GM20431 (cell line): ENCODE results near the gene GBP2.

ENCODE experiments used
- in situ Hi-C: fragments of 300-500 bp; cut with MseI, MboI; formaldehyde crosslinking; loops from one replicate; pipeline ENCODE4 v1.15.0; 2020; ENCODE audit warnings: low sequenced_read_pairs; ENCODE audit not compliant: unreplicated experiment

GBP2 gene, protein sequence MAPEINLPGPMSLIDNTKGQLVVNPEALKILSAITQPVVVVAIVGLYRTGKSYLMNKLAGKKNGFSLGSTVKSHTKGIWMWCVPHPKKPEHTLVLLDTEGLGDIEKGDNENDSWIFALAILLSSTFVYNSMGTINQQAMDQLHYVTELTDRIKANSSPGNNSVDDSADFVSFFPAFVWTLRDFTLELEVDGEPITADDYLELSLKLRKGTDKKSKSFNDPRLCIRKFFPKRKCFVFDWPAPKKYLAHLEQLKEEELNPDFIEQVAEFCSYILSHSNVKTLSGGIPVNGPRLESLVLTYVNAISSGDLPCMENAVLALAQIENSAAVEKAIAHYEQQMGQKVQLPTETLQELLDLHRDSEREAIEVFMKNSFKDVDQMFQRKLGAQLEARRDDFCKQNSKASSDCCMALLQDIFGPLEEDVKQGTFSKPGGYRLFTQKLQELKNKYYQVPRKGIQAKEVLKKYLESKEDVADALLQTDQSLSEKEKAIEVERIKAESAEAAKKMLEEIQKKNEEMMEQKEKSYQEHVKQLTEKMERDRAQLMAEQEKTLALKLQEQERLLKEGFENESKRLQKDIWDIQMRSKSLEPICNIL

DNA sequence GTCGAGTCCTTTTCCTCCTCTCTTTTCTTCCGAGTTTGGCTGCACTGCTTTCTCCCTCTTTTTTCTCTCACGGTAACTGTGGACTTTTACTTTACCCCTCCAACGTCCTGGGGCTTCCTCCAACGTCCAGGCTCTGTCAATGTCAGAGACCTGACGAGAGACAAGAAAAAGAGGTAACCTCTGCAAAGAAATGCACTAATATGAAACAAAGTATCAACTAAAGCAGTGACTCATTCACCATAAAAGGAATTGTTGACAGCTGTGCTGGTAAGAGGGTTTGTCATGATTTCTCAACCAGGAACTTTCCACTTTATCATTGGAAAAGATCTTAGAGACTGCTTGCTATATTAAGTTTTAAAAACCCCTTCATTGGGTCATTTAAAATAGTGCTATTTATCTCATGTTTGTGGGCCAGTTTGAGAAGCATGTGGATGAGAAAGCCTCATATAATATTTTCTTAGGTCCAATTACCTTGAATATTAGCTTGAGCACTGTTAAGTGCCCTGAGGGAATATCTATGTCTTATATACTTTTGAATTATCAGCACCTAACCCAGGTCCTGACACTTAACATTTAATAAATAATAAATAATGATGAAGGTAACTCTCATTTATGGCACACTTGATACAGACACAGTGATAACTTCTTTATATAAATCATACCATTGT lies at the start of gene GBP2:
Gene GBP2 (minus strand): TSS at position 202 of the 668 bp plus-strand sequence. CDS start 4,148 bp downstream, outside the sequence.
- in situ Hi-C loops = no loop called here

DNA sequence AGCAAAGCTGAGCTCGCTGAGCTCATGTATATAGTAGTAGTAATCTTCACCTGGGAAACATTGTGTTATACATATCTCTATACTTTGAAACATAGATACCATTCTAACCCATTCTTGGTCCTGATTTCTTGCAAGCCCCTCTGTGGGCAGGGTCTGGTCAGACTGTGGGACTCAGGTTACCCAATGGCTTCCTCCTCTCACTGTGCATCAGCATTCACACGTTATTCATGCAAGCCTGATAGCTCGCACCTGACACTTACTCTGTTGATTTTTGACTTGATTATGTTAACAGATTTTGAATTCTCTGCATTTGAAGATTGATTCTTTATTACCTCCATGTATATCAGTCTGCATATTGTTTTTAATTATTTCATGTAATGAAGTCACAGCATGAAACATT lies 48.6 kb upstream of the GBP2 start:
- in situ Hi-C loops = no loop called here

DNA sequence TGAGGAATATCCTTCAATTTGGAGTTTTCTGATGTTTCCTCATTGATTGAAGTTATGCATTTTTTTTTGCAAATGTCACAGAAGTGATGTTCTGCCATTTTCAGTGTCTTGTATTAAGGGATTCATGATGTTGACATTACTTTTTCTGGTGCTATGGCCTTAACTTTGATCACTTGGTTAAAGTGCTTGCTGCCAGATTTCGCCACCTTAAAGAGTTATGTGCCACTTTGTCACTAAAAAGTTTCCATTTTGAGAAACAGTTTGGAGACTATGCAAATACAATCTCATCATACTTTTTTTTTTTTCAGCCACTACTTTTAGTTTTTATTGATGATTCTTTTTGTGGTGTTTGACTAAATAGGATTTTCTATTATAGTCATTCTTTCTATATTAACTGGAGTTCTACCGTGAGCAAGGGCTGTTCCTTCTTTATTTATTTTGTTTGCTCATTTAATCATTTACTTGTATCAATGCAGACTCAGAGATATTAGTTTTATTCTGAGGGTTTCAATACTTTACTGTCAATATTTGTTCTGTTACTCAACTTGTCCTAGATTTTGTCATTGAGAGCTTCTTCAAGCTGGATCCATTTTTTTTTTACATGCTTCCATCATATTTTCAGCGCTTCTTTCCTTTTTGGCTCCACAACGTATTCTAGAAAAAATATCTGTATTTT lies 46.7 kb upstream of the GBP2 start:
- in situ Hi-C loops = no loop called here

DNA sequence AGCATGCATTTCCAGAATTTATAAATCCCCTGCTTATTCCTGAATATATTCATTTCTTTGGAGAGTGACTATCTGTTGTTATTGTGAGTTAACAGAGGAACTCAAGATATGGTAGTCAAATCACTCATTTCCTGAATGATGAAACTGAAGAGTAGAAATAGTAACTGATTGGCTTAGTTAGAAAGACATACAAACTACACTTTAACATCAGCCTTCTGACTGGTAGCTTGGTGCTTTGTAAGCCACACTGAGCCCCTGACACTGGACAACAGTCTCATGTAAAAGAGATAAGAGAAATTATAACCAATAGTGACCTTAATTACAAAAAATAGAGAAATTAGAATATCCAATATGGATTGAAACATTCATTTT lies 45.1 kb upstream of the GBP2 start:
- in situ Hi-C loops = no loop called here

DNA sequence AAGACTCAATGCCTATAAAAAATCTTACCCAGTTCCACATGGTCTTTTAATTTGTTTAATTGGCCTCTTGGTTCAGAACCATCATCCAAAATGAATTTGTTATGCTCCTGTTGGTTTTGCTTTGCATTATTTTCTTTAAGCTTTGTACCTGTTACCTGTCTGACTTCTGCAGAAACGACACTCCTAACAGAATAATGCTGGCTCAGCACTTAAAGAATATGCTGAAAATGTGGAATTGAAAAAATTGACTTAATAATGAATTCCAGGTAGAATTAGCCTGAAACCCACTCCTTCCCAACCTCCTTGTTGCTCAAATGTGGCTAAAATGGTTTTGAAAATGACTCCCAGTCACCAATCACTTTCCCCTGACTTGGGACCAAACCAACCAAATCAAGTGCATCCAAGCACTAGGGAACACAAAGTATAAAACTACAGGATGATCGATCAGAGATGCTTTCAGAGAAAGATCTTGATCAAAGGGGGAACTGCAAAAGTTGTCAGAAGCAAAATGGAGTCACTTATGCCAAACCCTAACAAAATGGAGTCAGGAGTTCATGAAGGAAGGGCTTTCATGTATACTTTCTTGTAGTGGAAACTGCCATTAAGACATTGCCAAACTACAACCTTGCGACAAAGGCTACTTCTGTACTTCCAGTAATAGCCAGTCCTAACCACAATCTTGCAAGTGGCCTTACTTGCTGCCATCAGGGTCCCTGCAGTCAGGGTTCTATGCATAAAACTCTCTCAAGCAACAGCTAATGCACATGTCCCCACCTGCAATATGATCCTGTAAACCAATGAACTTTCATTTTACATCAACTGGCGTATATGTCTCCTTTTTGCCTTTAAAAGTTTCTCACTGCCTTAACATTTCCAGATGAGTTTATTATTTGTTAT lies 44.5 kb upstream of the GBP2 start:
- in situ Hi-C loops = no loop called here

DNA sequence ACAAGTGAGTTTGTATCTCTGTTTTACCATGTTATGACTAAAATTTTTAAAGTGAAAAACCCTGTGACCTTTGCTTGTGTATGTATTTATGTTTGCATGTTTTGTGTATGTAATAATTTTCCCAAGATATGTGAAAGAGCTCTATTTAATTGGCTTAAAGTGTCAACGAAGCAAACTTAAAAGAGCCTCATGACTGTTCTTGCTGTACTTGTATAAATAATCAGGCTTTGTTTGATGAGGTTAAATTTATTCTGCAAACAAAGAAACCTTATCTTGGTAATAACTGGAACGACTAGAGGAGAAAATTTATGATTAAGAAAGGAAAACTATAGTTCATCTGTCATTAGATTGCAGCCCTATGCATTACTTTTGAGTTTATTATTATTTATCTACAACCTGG lies 43.3 kb upstream of the GBP2 start:
- in situ Hi-C loops = no loop called here

DNA sequence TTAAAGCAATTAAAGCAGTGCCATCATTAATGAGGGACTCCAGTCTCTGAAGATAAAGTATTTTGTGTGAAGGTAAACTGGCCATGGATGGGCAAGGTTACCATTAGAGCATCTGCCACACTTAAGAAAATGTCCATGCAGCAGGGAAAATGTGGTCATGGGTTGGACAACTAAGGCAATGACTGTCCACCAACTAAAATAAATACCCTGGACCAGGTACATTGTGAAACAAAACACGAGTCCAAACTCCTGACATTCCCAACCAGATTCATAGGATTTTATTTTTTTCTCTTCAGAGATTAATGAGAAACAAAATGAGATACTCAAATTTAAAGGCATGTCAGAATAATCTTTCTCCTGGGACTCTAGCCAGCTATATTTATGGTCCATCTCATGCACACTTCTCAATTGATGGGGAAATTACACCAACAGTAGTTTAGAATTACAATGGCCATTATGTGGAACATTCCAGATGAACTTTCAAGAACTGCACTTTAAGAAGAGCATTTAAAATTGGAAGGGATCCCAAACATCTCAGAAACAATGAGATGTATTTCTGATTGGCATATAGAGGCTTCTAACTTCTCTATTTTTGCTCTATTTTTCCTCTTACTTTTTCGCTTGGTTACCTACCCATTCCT lies 41.8 kb upstream of the GBP2 start:
- in situ Hi-C loops = no loop called here

DNA sequence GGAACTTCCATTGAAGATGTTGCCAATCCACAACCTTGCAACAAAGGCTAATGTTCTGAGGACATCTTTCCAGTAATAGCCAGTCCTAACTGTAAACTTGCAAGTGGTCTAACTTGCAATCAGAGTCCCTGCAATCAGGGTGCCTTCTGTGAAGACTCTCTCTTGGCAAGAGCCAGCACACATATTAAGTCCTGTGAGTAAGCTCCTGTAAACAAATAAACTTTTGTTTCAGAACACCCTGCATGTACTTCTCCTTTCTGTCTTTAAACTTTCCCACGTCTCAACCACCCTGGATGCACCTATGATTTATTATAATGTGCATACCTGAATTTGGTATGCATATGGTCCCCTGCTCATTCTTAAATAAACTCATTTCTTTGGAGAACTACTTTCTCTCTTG lies 40.8 kb upstream of the GBP2 start:
- in situ Hi-C loops = no loop called here

DNA sequence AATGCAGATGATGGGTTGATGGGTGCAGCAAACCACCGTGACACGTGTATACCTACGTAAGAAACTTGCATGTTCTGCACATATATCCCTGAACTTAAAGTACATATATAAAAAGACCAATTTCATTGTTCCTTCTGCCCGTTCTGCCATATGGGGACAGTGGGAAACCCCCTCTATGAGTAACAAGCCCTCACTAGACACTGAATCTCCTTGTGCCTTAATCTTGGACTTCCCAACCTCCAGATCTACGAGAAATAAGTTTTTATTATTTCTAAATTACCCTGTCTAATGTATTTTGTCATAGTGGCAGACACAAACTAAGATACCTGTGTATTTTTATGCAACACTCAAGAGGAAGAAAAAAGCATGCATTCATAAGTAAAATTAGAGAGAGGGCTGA lies 39.9 kb upstream of the GBP2 start:
- in situ Hi-C loops = no loop called here

DNA sequence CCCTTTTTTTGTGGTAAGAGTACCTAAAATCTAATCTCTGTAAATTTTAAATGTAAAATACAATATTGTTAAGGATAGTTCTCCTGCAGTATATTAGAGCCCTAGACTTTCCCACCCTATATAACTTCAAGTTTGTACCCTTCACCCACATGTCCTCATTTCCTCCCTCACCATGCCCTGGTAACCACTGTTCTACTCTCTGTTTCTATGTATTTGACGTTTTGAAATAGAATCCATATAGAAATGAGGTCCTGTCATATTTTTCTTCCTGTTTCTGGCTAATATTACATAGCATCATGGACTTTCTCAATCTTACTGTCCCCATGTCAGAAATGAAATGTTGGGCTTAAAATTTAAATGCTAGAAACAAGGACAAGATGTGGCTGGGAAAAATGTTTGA lies 25.1 kb upstream of the GBP2 start:
- in situ Hi-C loops = no loop called here

DNA sequence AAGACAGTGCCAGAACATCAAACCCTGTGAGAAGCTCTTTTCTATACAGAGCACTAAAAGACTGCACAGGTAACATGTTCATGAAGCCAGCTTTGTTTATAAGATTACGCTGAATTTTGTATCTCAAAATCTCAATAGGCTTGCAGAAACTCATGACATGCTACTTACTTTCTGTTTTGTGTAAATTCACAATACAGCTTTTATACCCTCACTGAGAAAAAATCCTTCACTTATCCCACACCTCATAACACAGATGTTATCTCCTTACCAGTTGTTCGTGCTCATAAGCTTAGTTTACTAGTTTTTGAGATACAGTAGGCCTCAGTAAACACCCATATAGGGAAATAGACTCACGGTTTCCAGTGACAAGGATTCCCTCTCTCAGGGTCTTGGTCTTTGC lies 24.1 kb upstream of the GBP2 start:
- in situ Hi-C loops = no loop called here

DNA sequence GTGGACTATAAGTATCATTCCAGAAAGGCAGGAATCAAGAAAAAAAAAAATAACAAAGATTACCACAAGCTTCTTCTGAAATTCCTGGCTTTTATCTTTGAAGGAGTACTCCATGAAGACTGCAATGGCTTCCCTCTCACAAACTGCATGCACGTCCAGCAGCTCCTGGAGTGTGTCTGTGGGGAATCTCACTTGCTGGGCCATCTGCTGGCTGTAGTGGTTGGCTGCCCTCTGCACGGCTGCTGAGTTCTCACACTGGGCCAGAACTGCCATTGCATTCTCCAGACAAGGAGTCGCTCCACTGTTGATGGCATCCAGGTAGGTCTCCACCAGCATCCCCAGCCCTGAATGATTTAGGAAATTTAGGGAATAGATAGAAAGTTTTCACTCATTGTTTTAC lies 23.3 kb upstream of the GBP2 start:
- in situ Hi-C loops = no loop called here

DNA sequence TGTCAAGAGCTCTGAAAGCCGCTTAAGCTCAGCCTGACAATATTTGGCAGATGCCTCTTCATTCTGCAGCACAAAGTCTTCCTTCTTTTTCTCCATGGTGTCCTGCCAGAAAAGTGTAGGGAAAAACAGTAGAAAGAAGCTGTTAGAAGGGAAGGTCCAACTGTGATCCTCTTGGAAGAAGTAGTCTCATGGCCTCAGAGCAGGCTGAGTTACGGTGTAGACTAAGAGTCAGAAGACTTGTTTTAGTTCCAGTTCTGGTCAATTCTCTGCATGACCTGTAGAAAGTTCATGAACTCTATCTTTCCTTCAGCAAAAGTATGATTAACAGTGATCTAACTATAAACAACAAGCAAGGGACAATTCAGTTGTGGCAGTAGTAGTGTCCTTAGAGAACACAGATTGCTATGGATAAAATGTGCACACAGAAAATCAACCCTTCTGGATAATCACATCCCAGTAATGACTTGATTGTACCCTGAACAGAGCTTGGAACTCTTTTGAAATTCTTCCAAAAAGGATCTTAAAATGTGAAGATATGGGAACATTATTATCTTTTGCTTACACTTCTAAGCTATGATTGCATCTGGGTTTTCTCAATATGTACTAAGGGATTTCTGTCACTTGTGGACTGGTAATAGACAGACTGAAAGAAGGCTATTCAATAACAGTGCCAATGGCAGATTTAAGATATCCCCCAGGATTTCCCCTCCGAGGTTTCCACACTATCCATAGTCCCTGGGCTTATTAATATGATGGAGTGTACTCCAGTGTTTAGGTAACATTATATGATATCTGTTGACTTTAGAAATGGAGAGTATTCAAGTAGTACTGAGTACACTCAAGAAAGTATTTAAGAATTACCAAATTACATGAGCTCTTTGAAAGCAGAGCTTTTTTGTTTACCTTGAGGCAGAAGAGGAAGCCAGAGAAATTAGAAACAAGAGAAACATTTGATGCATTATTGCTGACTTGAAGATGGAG lies 22.1 kb upstream of the GBP2 start:
- in situ Hi-C loops = no loop called here

DNA sequence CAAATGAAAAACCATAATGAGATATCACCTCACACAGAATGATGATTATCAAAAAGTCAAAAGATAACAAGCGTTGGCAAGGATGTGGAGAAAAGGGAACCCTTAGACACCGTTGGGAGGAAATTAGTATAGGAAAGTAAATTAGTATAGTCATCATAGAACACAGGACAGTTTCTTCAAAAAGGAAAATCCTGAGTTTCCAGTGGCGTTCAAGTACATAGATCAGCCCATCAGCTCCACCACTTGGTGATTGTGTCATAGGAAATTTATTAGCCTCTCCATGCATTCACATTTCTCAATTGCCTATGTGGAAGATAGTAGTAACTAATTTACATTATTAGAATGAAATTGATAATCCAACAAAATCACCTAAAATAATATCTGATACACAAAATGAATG lies 20.8 kb upstream of the GBP2 start:
- in situ Hi-C loops = no loop called here

DNA sequence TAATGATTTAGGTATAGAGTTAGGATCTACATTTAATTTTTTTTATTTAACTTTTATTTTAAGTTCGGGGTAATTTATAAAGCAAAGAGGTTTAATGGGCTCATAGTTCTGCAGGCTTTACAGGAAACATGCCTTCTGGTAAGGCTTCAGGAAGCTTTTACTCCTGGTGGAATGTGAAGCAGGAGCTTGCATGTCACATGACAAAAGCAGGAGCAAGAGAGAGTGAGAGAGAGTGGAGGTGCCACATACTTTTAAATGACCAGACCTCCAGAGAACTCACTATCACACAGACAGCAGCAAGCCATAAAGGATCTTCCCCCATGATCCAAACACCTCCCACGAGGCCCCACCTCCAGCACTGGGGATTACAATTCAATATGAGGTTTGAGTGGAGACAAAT lies 17.6 kb upstream of the GBP2 start:
- in situ Hi-C loops = no loop called here

DNA sequence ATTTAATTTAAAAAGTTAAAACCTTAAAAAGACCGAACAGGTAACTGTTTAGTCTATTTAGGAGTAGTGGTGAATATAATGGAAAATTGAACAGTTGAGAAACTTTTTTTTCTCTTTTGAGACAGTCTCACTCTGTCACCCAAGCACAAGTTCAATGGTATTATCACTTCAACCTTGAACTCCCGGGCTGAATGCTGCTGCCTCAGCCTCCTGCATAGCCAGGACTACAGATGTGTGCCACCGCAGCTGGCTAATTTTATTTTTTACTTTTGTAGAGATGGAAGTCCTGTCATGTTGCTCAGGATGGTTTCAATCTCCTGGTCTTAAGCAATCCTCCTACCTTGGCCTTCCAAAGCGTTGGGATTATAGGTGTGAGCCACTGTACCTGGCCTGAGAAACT lies 16.2 kb upstream of the GBP2 start:
- in situ Hi-C loops = no loop called here

DNA sequence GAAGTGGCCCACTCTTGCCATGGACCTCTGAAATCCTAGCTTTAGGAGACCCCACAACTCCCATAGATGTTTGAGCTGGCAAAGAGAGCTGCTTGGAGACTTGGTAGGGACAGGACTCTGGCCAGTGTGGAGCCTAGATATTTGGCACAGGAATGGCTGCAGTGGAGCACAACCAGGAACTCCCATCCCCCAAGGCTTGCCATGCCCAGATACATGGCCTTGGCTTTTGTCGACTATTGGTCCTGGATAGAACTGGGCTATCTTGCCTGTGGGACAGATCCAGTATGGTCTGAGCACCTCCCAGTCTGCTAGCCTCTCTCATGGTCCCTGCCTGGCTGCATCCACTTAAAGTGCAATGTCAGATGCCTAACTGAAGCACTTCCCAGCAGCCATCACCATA lies 7.8 kb upstream of the GBP2 start:
- in situ Hi-C loops = no loop called here

DNA sequence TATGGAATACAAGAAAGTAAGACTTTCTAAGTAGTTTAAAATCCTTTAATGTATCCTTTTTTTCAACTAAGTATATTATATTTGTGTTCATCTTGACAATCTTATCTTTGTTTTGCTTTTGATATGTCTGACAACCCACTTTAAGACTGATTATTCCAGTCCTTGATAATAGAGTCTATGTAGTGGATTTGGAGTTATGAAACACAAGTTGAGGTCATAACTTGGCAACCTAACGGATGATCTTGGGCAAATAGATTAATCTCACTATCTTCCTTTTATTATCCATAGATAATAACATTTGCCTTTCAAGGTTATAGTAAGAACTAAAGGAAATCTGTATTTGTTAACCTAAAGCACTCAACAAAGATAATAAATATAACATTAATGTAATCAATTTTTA lies 4.8 kb upstream of the GBP2 start:
- in situ Hi-C loops = no loop called here
